Stimulated activated CD8-positive, alpha-beta memory T cell treated with anti-CD3 and anti-CD28 coated beads, Interleukin-15, amount 100 ng/mL, for 24 hours (primary cell): ENCODE results near the gene RHEB.

Experiments
- DNase-seq: peaks from one replicate; pipeline ENCODE4 v3.0.0-alpha.2; 2020; ENCODE audit warnings: low read depth

The RHEB gene

GRCh38 chr7:151503902-151504714 lies 15.6 kb downstream of the RHEB start:
- no peak for DNase-seq

DNA sequence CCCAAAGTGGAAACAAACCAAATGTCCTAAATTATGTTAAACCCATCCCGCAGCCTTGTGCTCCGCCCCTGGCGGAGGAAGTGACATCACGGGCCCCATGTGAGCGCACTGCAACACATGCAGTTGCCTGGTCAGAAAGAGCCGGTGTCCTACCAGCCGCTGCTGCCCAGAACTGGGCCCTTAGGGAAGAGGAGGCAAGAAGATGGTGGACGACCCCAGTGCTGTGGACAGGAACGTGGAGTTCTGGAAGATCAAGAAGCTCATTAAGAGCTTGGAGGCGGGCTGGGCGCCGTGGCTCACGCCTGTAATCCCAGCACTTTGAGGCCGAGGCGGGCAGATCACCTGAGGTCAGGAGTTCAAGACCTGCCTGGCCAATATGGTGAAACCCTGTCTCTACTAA lies 18.0 kb downstream of the RHEB start:
- DNase-seq: no peak

GRCh38 chr7:151498495-151498894 lies 21.2 kb downstream of the RHEB start:
- DNase-seq: no peak

- no peak for DNase-seq
These were observed 22.3 kb downstream of the RHEB start for GRCh38 chr7:151497306-151497871.

DNA sequence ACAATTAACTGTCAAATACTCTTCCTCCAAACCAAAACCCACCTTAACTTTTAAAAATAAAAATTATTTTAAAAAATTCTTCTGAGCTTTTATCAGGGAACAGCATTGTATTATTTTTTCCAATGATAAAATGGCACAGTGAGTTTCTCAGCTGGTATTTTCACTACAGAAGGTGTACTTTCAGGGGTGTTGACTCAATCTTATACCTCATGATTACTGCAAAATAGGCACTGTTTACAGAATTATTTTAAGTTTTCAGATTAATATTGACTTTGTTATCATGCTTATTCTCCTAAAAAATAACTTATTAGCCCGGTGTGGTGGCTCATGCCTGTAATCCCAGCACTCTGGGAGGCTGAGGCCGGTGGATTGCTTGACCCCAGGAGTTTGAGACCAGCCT lies 24.3 kb downstream of the RHEB start:
- no peak for DNase-seq

- DNase-seq: no peak
These were observed 25.1 kb downstream of the RHEB start for GRCh38 chr7:151494298-151495284.

DNA sequence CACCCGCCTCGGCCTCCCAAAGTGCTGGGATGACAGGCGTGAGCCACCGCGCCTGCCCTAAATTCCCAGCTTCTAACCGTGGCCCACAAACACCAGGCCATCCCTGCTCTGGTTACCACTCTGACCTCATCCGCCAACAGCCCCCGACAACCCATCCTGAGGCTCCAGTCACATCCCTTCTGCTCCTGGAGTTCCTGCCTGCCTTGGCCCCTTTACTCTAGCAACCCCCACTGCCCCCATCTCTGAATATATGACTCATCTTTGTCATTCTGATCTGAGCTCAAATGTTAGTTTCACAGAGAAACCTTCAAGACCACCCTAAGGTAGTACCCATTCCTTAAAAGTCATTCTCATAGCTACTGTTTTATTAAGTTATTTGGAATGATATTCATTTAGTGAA lies 26.6 kb downstream of the RHEB start:
- no peak for DNase-seq

- DNase-seq: no peak
These were observed 27.8 kb downstream of the RHEB start for GRCh38 chr7:151491859-151492258.

GRCh38 chr7:151490456-151491105 lies 29.1 kb downstream of the RHEB start:
- no peak for DNase-seq

- no peak for DNase-seq
These were observed 30.2 kb downstream of the RHEB start for GRCh38 chr7:151489498-151489897.

GRCh38 chr7:151488096-151488495 lies 31.6 kb downstream of the RHEB start:
- DNase-seq: no peak

- no peak for DNase-seq
These were observed 32.5 kb downstream of the RHEB start for GRCh38 chr7:151487228-151487627.

GRCh38 chr7:151486074-151486473 lies 33.6 kb downstream of the RHEB start:
- DNase-seq: no peak

- DNase-seq: no peak
These were observed 34.6 kb downstream of the RHEB start for GRCh38 chr7:151484971-151485707.

DNA sequence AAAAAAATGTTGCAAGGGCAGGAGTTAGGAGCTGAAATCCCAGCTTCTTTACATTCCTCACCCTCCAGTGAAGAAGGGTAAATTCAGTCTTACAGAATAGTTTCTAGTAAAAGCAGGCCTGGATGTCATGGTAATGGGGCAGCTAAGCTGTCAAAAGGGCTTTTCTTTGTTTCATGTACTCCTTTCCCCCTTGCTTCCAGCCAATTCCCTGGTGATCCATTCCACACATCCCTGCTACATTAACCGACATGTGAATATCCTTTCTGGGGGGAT lies 36.0 kb downstream of the RHEB start:
- no peak for DNase-seq

DNA sequence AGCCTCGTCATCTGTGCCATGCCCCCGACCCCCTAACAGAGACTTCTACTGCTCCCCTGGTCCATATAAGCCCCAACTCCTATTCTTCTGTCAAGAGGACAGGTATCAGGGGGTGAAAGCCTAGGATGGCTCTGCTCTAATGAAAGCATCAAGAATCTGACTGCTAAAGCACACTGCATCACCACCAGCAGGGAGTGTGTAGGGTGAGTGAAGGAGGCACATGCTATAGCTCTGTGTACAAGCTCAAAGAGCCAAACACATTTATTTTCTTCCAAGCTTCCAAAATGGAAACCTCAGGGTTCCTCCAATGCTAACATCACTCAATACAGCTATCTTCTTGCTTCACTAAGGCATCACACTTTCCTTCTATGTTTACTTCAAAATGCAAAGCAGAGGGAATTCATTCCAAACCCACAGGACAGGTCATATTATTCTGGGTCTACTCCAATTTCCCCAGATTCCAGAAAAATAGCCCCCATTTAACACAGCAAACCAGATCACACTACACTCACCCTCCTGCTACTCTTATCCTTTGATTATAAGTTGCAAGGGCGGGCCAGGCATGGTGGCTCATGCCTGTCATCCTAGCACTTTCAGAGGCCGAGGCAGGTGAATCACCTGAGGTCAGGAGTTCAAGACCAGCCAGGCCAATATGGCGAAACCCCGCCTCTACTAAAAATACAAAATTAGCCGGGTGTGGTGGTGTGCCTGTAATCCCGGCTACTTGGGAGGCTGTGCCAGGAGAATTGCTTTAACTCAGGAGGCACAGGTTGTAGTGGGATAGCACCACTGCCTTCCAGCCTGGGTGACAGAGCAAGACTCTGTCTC lies 36.6 kb downstream of the RHEB start:
- no peak for DNase-seq

DNA sequence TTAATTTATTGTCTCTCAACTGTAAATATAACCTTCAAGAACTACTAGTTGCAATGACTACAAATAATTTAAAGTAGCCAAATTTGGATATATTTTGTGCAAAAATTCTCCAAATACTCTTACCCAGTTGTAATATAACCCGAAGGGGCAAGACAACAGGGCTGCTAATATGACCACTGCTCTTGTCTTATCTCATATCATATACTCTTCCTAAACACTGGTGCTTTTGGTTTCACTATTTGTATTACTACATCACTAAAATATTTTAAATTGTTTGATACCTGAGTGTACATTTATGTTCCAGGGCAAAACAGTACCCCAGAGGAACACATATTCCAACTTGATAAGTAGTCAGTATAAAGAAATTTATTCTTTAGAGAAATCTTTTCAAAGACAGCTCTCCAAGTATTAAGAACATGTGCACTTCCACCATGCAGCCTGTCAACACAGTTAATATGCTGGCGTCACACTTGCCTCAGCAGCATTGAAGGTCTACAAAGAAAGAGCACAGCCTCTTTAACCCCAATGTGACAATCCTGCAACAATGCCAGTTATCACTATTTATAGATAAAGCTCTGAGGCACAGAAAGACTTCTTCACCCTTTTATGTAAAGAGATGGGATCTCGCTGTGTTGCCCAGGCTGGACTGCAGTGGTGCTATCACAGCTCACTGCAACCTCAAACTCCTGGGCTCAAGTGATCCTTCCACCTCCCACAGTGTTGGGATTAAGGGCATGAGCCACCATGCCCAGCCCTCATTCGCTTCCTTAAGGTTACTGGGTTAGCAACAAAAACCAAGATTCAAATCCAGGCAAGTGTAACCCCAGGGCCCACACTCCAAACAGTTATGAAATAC lies 37.8 kb downstream of the RHEB start:
- no peak for DNase-seq

DNA sequence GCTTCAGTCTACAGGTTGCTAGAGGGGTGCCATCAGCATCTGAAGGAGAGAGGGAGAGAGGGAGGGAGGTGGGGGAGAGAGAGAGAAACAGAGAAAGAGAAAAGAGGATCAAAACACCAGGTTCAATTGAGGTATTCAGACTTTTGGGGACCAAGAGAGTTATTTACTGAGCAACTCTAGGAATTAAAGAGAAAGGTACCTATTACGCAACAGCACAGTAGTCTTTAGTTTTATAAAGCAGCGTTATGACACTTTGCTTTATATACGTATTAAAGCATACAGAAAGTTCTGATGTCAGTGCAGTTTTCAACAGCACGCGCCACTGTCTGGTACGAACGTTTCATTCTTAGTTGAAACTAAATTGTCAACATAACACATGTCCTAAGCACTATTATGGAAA lies 41.8 kb downstream of the RHEB start:
- no peak for DNase-seq

DNA sequence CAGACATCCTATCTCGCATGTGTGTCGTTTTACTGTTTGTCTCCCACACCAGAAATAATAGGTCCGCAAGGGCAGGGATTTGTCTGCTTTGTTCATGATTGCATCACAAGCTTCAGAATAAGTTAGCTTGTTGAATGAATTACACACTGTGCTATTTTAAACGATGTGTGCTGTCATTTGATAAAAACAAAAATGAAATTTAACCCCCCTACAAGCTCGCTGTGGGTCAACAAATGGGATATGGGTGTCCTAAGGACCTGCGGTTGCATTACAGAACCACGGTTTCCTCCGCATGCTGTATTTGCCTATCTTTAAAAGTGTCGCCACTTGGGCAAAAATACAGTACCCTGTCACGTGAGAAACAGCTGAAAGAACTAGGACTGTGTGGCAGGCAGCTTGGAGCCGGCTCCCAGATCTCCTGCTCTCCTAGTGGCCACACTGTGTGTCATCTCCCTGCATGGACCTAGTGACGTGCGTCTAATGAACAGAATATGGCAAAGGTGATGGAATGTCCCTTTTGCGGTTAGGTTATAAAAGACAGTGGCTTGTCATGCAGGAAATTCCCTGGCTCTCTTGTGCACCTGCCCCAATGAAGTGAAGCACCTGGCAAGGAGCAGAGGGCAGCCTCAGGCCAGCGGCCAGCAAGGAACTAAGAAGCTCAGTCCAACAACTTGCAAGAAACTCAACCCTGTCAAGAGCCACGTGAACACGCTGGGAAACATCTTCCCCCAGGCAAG lies 46.9 kb downstream of the RHEB start:
- DNase-seq: no peak
